Cortex of kidney (tissue), 1 donor: ENCODE measurements around the gene GABBR1.
"Not testable (repeated sequence)": the region's sequence is repeated elsewhere in the genome, so short reads cannot be mapped to it uniquely, and the experiment has no call there.

Experiments used
- DNase-seq: peaks from one replicate; lab custom pipeline; 2025; lab: John Stamatoyannopoulos, UW

Gene GABBR1

GRCh38 chr6:29632789-29633533 is at the start of gene GABBR1:
Gene GABBR1, minus strand, starts transcription at chr6:29633183. Its CDS starts 798 bp downstream, at chr6:29632385.
- DNase-seq, result no peak

DNA sequence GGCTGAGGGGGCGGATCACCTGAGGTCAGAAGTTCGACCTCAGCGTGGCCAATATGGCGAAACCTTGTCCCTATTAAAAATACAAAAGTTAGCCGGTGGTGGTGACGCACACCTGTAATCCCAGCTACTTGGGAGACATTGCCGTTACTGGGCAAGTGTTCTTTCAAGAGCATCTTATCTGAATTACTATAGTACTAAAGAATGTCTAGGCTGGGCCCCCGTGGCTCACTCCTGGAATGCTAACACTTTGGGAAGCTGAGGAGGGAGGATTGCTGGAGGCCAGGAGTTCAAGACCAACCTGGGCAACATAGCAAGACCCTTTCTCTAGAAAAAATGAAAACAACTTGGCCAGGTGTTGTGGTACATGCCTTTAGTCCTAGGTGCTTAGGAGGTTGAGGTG is 48.8 kb upstream of the GABBR1 start:
- no peak for DNase-seq

- DNase-seq, result no peak
These were observed 47.9 kb upstream of the GABBR1 start, which contains the start of gene ZFP57 for GRCh38 chr6:29680904-29681303. Gene ZFP57, minus strand, starts transcription at chr6:29681152. Its CDS starts 4,149 bp downstream, at chr6:29677003.

DNA sequence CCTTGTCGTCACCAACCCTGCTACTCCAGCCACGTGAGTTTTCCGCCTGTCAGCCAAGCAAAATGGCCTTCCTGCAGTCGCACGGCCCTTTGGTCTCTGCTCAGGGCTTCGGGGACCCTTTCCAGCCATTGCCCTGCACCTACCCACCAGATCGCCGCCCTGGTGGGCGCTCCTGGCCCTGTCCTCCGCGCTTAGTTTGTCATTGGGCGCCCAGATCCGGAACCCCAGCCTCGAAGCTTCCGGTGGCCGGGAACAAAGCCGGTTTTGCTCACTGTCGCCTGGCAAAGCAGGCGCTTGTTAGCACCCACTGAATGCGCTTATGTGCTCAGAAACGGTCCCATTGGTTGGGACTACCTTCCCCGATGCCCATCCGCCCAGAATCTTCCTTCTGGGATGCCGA is 47.4 kb upstream of the GABBR1 start:
- DNase-seq, result no peak

- no peak for DNase-seq
These were observed 47.0 kb upstream of the GABBR1 start for GRCh38 chr6:29679962-29680361.

DNA sequence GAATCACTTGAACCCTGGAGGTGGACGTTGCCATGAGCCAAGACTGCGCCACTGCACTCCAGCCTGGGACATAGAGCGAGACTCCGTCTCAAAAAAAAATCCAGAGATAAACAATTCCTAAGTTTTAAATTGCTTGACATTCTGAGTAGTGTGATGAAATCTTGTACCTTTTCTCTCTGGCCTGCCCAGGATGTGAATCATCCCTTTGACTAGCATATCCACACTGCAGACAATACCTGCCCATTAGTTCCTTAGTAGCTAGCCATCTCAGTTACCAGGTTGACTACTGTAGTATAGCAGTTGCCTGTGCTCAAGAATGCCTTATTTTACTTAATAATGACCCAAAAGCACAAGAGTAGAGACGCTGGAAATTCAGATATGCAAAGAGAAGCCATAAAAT is 45.1 kb upstream of the GABBR1 start:
- no peak for DNase-seq

- DNase-seq, result no peak
These were observed 44.1 kb upstream of the GABBR1 start for GRCh38 chr6:29676981-29677601.

- no peak for DNase-seq
These were observed 42.6 kb upstream of the GABBR1 start for GRCh38 chr6:29675561-29675960.

DNA sequence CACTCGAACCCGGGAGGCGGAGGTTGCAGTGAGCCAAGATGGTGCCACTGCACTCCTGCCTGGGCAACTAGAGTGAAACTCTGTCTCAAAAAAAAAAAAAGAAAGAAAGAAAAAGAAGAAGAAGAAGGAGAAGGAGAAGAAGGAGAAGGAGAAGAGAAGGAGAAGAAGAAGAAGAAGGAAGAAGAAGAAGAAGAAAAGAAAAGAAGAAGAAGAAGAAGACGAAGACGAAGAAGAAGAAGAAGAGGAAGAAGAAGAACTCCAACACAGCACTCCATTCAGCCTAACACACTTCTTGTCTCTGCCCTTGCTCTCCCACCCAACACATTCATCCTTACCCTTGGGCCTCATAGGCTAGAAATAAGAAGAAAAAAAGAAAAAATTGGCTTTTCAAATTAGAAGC is 41.0 kb upstream of the GABBR1 start:
- no peak for DNase-seq

DNA sequence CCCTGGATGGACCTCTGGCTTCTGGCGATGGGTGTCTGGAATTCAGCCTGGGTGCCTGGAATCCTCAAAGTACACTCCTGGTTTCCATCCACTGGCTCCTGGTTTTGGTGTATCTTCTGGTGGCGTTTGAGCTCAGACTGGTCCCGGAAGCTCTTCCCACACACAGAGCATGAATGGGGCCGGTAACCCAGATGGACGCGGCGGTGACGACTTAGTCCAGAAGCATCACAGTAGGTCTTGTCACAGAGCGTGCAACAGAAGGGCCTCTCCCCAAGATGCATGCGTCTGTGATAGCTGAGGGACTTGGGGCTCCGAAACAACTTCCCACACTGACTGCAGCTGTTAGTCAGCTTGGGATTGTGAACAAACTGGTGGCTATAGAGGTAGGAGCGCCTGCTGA is 40.2 kb upstream of the GABBR1 start:
- no peak for DNase-seq

- not testable (repeated sequence) for DNase-seq
These were observed 39.1 kb upstream of the GABBR1 start for GRCh38 chr6:29672116-29672515.

- DNase-seq, result no peak
These were observed 38.0 kb upstream of the GABBR1 start for GRCh38 chr6:29671026-29671425.

- DNase-seq, result no peak
These were observed 34.2 kb upstream of the GABBR1 start for GRCh38 chr6:29667158-29667557.

DNA sequence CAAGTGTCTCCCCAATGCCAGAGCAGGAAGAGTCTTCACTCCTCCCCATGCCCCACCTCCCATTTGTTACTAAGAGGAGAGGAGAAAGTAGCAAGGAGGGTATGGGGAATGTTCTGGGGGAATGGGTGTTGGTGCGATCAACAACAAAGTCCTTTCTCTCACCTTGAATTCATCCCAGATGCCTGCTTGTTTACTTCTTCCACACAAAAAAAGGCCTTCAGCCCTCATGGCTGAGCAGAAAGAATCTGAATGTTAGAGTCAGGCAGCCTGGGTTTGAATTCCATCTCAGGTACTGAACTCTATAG is 33.8 kb upstream of the GABBR1 start:
- DNase-seq, result no peak

DNA sequence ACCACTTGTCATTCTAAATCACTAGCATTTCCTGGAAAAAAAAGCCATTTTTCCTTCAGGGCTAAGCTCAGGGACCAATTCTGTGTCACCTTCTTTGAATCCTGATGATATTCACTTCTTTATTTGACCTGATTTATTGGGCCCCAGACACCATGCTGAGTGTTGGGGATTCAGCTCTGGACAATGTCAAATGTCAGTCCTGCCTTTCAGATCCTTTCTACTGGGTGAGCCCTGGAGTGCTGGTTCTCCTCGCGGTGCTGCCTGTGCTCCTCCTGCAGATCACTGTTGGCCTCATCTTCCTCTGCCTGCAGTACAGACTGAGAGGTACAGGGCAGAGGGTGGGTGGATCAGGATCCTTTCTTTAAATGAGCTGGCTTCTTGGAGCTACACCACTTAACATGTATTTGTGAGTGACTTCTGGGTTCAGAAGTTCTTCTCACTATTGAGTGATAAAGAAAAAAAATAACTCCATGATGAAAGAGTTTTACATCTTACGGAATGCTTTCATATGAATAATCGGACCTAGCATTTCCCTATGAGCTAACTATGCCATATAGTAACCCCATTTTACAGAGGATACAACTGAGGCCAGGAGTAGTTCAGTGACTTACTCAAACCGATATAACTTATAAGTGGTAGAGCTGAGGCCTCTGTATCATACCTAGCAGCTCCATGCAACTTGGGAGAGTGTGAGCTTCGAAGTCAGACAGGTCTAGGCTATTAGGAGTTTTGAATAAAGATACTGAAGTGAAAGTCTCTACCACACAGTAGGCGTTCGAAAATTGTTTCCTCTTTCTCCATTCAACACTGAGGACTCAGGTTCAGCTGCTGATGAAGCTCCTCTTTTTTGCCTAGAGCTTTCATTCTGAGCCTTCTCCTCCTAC is 33.2 kb upstream of the GABBR1 start:
- DNase-seq, result no peak

- no peak for DNase-seq
These were observed 30.5 kb upstream of the GABBR1 start for GRCh38 chr6:29663300-29664042.

DNA sequence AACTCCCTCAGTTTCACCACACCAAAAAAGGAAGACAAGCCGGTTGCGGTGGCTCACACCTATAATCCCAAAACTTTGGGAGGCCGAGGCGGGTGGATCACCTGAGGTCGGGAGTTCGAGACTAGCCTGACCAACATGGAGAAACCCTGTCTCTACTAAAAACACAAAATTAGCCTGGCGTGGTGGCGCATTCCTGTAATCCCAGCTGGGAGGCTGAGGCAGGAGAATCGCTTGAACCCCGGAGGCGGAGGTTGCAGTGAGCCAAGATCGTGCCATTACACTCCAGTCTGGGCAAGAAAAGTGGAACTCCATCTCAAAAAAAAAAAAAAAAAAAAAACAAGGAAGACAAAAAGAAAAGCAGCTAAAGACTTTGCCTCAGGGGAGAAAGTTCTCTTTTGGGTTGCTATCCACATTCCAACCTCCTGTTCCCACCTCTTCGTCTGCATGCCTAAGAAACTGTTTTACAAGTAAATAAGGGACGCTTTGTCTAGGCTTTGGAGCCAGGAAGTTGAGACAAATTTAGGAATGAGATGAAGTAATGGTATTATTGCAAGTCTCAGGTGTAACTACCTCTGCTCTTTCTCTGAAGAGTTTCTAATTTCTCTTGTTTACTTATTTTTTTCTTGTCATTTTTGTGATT is 28.6 kb upstream of the GABBR1 start:
- not testable (repeated sequence) for DNase-seq

GRCh38 chr6:29661071-29661470 is 28.1 kb upstream of the GABBR1 start:
- DNase-seq, result no peak

DNA sequence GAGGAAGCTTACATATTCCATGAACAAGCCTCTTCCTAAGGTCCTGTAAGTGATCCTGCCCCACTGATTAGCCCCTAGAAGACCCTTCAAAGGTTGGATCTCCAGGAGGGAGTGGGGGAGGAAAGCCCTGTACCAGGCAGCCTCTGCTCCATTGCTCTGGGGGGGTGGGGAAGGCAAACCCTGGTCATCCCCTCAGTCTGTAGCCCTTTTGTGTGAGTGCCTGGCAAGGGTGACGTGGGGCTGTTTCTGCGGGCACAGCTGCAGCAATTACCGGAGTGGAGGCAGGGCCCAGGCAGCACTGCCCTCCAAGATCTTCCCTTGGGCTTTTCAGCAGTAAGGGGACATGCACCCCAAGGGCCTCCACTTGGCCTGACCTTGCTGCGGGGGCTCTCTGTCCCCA is 23.8 kb upstream of the GABBR1 start, which contains the start of gene MOG:
MOG (plus strand) TSS at position 295 of the 400 bp plus-strand sequence. CDS start 118 bp downstream, outside the sequence.
- no peak for DNase-seq

DNA sequence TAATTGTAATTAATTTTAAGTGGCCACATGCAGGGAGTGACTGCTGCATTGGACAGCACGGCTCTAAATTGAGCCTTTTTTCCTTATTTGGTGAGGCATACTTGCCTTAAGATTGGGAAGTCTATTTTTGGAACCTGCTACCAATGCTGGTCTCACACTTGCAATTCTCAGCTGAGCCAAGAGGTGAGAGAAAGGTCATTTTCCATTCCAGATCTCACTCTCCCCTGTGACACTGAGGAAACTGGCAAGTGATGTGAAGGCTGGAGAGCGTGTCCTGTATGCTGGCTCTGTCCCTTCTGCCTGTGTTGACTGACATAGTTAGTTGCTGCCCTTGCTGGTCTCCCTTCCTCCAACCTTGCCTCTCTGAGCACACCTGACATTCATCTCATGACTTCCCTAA is 23.2 kb upstream of the GABBR1 start:
- DNase-seq, result no peak

DNA sequence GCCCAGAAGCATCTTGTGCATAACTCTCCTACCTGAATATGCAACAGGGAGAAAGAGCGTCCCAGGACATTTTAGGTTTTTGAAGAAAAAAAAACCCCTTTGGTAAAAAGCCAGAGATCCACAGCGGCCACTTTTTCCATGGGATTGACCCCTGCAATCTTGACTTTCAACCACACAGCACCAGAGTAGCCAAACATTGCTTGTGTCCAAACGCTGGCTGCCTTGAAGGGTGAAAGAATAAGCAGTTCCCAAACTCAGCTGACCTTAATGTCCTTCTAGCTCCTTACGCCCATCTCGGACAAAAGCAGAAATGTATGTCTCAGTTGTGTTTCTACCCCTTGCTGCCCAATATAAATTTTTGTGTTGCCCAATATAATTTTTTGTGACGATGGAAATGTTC is 22.7 kb upstream of the GABBR1 start:
- no peak for DNase-seq
